Nephron progenitor cell (in vitro differentiated cells): ENCODE data around the gene SERGEF.

Experiments used
- DNase-seq: peaks from one replicate; pipeline ENCODE4 v3.0.0; 2021
- H3K27ac Mint-ChIP-seq: 2 replicates; pipeline ENCODE4 v1.8.0; 2021; ENCODE audit warnings: mild to moderate bottlenecking, moderate library complexity, mixed read lengths
- H3K27me3 Mint-ChIP-seq: 2 replicates; pipeline ENCODE4 v1.8.0; 2021; ENCODE audit warnings: mild to moderate bottlenecking, low read depth, mixed read lengths; ENCODE audit not compliant: poor library complexity
- H3K36me3 Mint-ChIP-seq: 2 replicates; pipeline ENCODE4 v1.8.0; 2021; ENCODE audit warnings: low read depth, mixed read lengths
- H3K4me1 Mint-ChIP-seq: 2 replicates; pipeline ENCODE4 v1.8.0; 2021; ENCODE audit warnings: mixed read lengths
- H3K4me3 Mint-ChIP-seq: 2 replicates; pipeline ENCODE4 v1.8.0; 2021; ENCODE audit warnings: mild to moderate bottlenecking, moderate library complexity, mixed read lengths
- H3K9me3 Mint-ChIP-seq: 2 replicates; pipeline ENCODE4 v1.8.0; 2021; ENCODE audit warnings: mild to moderate bottlenecking, moderate library complexity, mixed read lengths
- CTCF ChIP-seq: fragments of 200-600 bp; sonication (generic); IDR thresholded peaks from 2 replicates; pipeline ENCODE4 v1.5.0; 2021; ENCODE audit warnings: antibody characterized with exemption

Gene SERGEF

GRCh38 chr11:17811352-17811751 lies 201.5 kb downstream of the SERGEF start:
- no peak for TF ChIP-seq CTCF
- H3K9me3 Mint-ChIP-seq: no peaks in the 10 kb centered on the region
- H3K27ac Mint-ChIP-seq: no peak overlapping the region
- H3K36me3 Mint-ChIP-seq: no peaks in the 10 kb centered on the region
- DNase-seq: no peak
- H3K27me3 Mint-ChIP-seq: peaks cover 19% of the 10 kb centered on the region
- H3K4me1 Mint-ChIP-seq: peaks cover 49% of the 10 kb centered on the region
- no peak overlapping the region for H3K4me3 Mint-ChIP-seq

- peaks cover 49% of the 10 kb centered on the region for H3K4me1 Mint-ChIP-seq
- H3K27ac Mint-ChIP-seq: no peak overlapping the region
- no peaks in the 10 kb centered on the region for H3K36me3 Mint-ChIP-seq
- H3K9me3 Mint-ChIP-seq: no peaks in the 10 kb centered on the region
- no peak for TF ChIP-seq CTCF
- peak overlapping the region; percentile 11 for H3K4me3 Mint-ChIP-seq
- H3K27me3 Mint-ChIP-seq: peaks cover 19% of the 10 kb centered on the region
- peak; percentile 15 for DNase-seq
Measured at GRCh38 chr11:17810746-17811145, 202.1 kb downstream of the SERGEF start.

GRCh38 chr11:17810041-17810440 lies 202.8 kb downstream of the SERGEF start:
- no peak for DNase-seq
- no peak overlapping the region for H3K4me3 Mint-ChIP-seq

GRCh38 chr11:17807034-17807433 lies 205.8 kb downstream of the SERGEF start:
- DNase-seq: no peak
- Mint-ChIP-seq H3K9me3 (no peaks in the 10 kb centered on the region), H3K27me3 (peaks cover 19% of the 10 kb centered on the region), H3K4me1 (peaks cover 40% of the 10 kb centered on the region), H3K27ac (no peak overlapping the region), H3K4me3 (no peak overlapping the region), H3K36me3 (no peaks in the 10 kb centered on the region)
- no peak for TF ChIP-seq CTCF

More at GRCh38 chr11:17810041-17810440, 202.8 kb downstream of the SERGEF start:
- Mint-ChIP-seq H3K9me3 (no peaks in the 10 kb centered on the region), H3K27ac (no peak overlapping the region), H3K4me1 (peaks cover 49% of the 10 kb centered on the region), H3K36me3 (no peaks in the 10 kb centered on the region), H3K27me3 (peaks cover 19% of the 10 kb centered on the region)
- TF ChIP-seq CTCF: no peak

GRCh38 chr11:17805873-17806272 lies 207.0 kb downstream of the SERGEF start:
- Mint-ChIP-seq H3K27ac (no peak overlapping the region), H3K4me1 (peaks cover 29% of the 10 kb centered on the region), H3K27me3 (peaks cover 17% of the 10 kb centered on the region), H3K36me3 (no peaks in the 10 kb centered on the region), H3K4me3 (no peak overlapping the region), H3K9me3 (no peaks in the 10 kb centered on the region)
- DNase-seq: no peak
- TF ChIP-seq CTCF: no peak

- Mint-ChIP-seq H3K36me3 (no peaks in the 10 kb centered on the region), H3K9me3 (no peaks in the 10 kb centered on the region), H3K4me3 (no peak overlapping the region), H3K27me3 (peaks cover 16% of the 10 kb centered on the region), H3K27ac (no peak overlapping the region), H3K4me1 (peaks cover 21% of the 10 kb centered on the region)
- DNase-seq: no peak
- TF ChIP-seq CTCF: no peak
Measured at GRCh38 chr11:17805043-17805442, 207.8 kb downstream of the SERGEF start.
